ENCODE measurements around the gene SDK1. TPM values are rescaled to one million over a fixed set of nuclear protein-coding genes. Genes with fewer than 3 reads are reported as not detected.

SDK1 gene
- total and polyA plus RNA-seq, 2 of the 8 experiments (the other 6 are each of a cell fraction or from before 2014, with no cell fraction given), result 3.3 to 7.2 TPM

- TF ChIP-seq TAF1 (IDR thresholded peaks at IDR 0.05; ENCODE audit: low read depth, low read length) (no peak), SIN3A (conservative IDR thresholded peaks at IDR 0.05 in 1 of 2, IDR thresholded peaks at IDR 0.05 in 1 of 2; ENCODE audit: low read depth in 1 of 2, low read length in 2 of 2) (no peak), SUZ12 (IDR thresholded peaks at IDR 0.05; ENCODE audit: low read length) (no peak), NRF1 (IDR thresholded peaks at IDR 0.05; ENCODE audit: low read depth, low read length) (no peak), POLR2A (IDR thresholded peaks at IDR 0.05; ENCODE audit: control extremely low read depth in 1 of 2, low read depth in 2 of 2, low read length in 2 of 2) (no peak)
These were observed 44.8 kb downstream of the SDK1 start (continued) for GRCh38 chr7:3345699-3346481.
